ENCODE results near the gene DPYD. TPM values are rescaled to one million over a fixed set of nuclear protein-coding genes. Genes with fewer than 3 reads are reported as not detected.

The DPYD gene
- total RNA-seq, 2 experiments from 2014 or later = 6.6 to 7.8 TPM

- CTCF ChIA-PET = no interaction called here
Observed at GRCh38 chr1:97572561-97572960, 348.3 kb downstream of the DPYD start.

GRCh38 chr1:97571760-97572159 is 349.1 kb downstream of the DPYD start:
- ChIA-PET POLR2A (no interaction called here), CTCF (no interaction called here)

More at GRCh38 chr1:97572561-97572960, 348.3 kb downstream of the DPYD start:
- POLR2A ChIA-PET = no interaction called here

- ChIA-PET CTCF (no interaction called here), POLR2A (no interaction called here)
Observed at GRCh38 chr1:97570691-97571090, 350.1 kb downstream of the DPYD start.

- CTCF ChIA-PET = no interaction called here
- POLR2A ChIA-PET = no interaction called here
Observed at GRCh38 chr1:97567000-97567749, 353.7 kb downstream of the DPYD start.

GRCh38 chr1:97565886-97566285 is 354.9 kb downstream of the DPYD start:
- ChIA-PET POLR2A (no interaction called here), CTCF (no interaction called here)

- ChIA-PET POLR2A (no interaction called here), CTCF (no interaction called here)
Observed at GRCh38 chr1:97563926-97564325, 356.9 kb downstream of the DPYD start.

GRCh38 chr1:97562081-97562480 is 358.8 kb downstream of the DPYD start:
- ChIA-PET POLR2A (no interaction called here), CTCF (no interaction called here)

- POLR2A ChIA-PET = no interaction called here
- CTCF ChIA-PET = no interaction called here
Observed at GRCh38 chr1:97560714-97561113, 360.1 kb downstream of the DPYD start.

GRCh38 chr1:97553971-97554370 is 366.9 kb downstream of the DPYD start:
- ChIA-PET POLR2A (no interaction called here), CTCF (no interaction called here)

GRCh38 chr1:97551113-97551512 is 369.7 kb downstream of the DPYD start:
- POLR2A ChIA-PET = no interaction called here
- CTCF ChIA-PET = no interaction called here

- POLR2A ChIA-PET = no interaction called here
- CTCF ChIA-PET = no interaction called here
Observed at GRCh38 chr1:97545446-97545845, 375.4 kb downstream of the DPYD start.

GRCh38 chr1:97540346-97540888 is 380.4 kb downstream of the DPYD start:
- ChIA-PET CTCF (no interaction called here), POLR2A (no interaction called here)

GRCh38 chr1:97538113-97538512 is 382.7 kb downstream of the DPYD start:
- ChIA-PET POLR2A (no interaction called here), CTCF (no interaction called here)

- ChIA-PET CTCF (no interaction called here), POLR2A (no interaction called here)
Observed at GRCh38 chr1:97533358-97533757, 387.5 kb downstream of the DPYD start.

- ChIA-PET CTCF (no interaction called here), POLR2A (no interaction called here)
Observed at GRCh38 chr1:97529600-97529999, 391.2 kb downstream of the DPYD start.

- POLR2A ChIA-PET = no interaction called here
Observed at GRCh38 chr1:97524211-97524610, 396.6 kb downstream of the DPYD start.

GRCh38 chr1:97516588-97516987 is 404.2 kb downstream of the DPYD start:
- ChIA-PET CTCF (no interaction called here), POLR2A (no interaction called here)

More at GRCh38 chr1:97524211-97524610, 396.6 kb downstream of the DPYD start:
- CTCF ChIA-PET = no interaction called here

- ChIA-PET POLR2A (no interaction called here), CTCF (no interaction called here)
Observed at GRCh38 chr1:97508653-97509218, 412.1 kb downstream of the DPYD start.

- ChIA-PET CTCF (no interaction called here), POLR2A (no interaction called here)
Observed at GRCh38 chr1:97507863-97508262, 413.0 kb downstream of the DPYD start.

GRCh38 chr1:97506368-97506767 is 414.5 kb downstream of the DPYD start:
- ChIA-PET CTCF (no interaction called here), POLR2A (no interaction called here)

GRCh38 chr1:97505816-97506215 is 415.0 kb downstream of the DPYD start:
- ChIA-PET CTCF (no interaction called here), POLR2A (no interaction called here)

GRCh38 chr1:97505289-97505688 is 415.5 kb downstream of the DPYD start:
- POLR2A ChIA-PET = no interaction called here
- CTCF ChIA-PET = no interaction called here

Data from activated CD8-positive, alpha-beta memory T cell treated with anti-CD3 and anti-CD28 coated beads for 36 hours (primary cell).